Right lobe of liver (tissue), 4 donors: ENCODE data around the gene IRF8.

Experiments used
- POLR2A ChIP-seq: fragments of 450-650 bp; IDR thresholded peaks from one replicate; pipeline ENCODE4 v1.6.1; 2017; ENCODE audit warnings: antibody characterized with exemption, mild to moderate bottlenecking
- TF ChIP-seq, protein P1 (sequence below), 4 donors: fragments of 200-600 bp in 3 of 4; fragments of 450-650 bp in 1 of 4; IDR thresholded peaks; one replicate each; pipeline versions ENCODE4 v1.5.1 to v1.8.0; 2016 to 2022; ENCODE audit warnings: antibody characterized with exemption in 4 of 4, mild to moderate bottlenecking in 2 of 4
- donor health status: DM: no; HTN: no; CAD: no.
- donor health status: DM: no; HTN: no; CAD: no.
- donor health status: DM: no; HTN: yes; CAD: no.

DNA sequence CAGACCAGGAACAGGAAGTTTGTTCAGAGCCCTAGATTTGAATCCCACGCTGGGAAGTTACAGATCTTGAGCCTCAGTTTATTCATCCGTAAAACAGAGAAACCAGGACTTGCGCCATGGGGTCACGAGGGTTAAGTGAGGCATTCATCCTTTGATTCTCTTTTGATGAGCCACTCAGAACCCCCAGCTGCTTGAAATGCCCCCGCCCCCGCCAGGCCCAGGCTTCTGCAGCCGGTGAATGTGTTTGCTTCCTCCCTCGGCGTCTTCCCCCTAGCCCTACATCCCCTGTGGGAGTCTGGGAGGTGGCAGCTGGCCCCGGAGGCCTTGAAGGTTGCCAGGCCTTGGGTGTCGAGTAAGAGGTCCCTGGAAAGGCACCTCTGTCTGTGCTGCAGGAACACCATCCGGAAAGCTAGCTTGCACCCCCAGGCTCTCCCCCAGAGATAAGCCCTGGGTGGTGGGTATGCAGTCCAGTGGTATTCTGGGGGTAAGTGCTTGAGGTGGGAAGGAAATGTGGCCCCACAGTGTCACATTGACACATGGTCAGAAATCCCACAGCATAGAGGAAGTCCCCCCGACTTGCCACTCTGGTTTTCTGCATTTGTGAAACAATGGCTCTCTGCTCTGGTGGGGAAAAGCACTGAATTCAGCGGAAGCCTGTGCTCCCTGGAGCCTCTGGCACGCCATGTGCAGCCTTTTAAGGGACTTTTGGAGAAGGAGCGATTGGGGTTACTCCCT lies 14.9 kb downstream of the IRF8 start:
- TF ChIP-seq, protein P1, sequence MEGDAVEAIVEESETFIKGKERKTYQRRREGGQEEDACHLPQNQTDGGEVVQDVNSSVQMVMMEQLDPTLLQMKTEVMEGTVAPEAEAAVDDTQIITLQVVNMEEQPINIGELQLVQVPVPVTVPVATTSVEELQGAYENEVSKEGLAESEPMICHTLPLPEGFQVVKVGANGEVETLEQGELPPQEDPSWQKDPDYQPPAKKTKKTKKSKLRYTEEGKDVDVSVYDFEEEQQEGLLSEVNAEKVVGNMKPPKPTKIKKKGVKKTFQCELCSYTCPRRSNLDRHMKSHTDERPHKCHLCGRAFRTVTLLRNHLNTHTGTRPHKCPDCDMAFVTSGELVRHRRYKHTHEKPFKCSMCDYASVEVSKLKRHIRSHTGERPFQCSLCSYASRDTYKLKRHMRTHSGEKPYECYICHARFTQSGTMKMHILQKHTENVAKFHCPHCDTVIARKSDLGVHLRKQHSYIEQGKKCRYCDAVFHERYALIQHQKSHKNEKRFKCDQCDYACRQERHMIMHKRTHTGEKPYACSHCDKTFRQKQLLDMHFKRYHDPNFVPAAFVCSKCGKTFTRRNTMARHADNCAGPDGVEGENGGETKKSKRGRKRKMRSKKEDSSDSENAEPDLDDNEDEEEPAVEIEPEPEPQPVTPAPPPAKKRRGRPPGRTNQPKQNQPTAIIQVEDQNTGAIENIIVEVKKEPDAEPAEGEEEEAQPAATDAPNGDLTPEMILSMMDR (IDR thresholded peaks at IDR 0.05) = no peak
- no peak for TF ChIP-seq POLR2A
